Left ventricle myocardium inferior (tissue), 1 donor: ENCODE measurements around the gene UBE2Q1. TPM values are rescaled to one million over a fixed set of nuclear protein-coding genes. Genes with fewer than 3 reads are reported as not detected.
"Not testable (repeated sequence)": the region's sequence is repeated elsewhere in the genome, so short reads cannot be mapped to it uniquely, and the experiment has no call there.

Experiments used
- DNase-seq: peaks from one replicate; pipeline ENCODE4 v3.0.0-alpha.2; 2020
- H3K27ac ChIP-seq: fragments of 200-600 bp; replicated peaks from 2 replicates; pipeline ENCODE4 v1.8.0; 2021
- H3K27me3 ChIP-seq: fragments of 200-600 bp; 2 replicates; pipeline ENCODE4 v1.8.0; 2021; ENCODE audit warnings: low read depth
- H3K36me3 ChIP-seq: fragments of 200-600 bp; 2 replicates; pipeline ENCODE4 v1.8.0; 2021
- H3K4me1 ChIP-seq: fragments of 200-600 bp; 2 replicates; pipeline ENCODE4 v1.8.0; 2021
- H3K4me3 ChIP-seq: fragments of 200-600 bp; 2 replicates; pipeline ENCODE4 v1.8.0; 2021; ENCODE audit warnings: mild to moderate bottlenecking, moderate library complexity
- H3K9me3 ChIP-seq: fragments of 200-600 bp; replicated peaks from 2 replicates; pipeline ENCODE4 v1.8.0; 2021
- intact Hi-C: fragments of 100-400 bp; cut with micrococcal nuclease; formaldehyde crosslinking; loops from one replicate; pipeline ENCODE4 v1.11.0; 2022
- total RNA-seq: library from RNA; stranded (reverse); fragmentation: NEBNext Ultra II Directional; extraction: Animal tissue kit (Norgen Biotek cat#: 25700); gene quantifications from one replicate; pipeline ENCODE4 v1.2.1, GENCODE V29; 2021
- TF ChIP-seq, protein P1 (sequence below): fragments of 200-600 bp; IDR thresholded peaks from 2 replicates; pipeline ENCODE4 v1.8.0; 2021; ENCODE audit warnings: antibody characterized with exemption, mild to moderate bottlenecking, borderline replicate concordance
- donor health status: DM: no; HTN: yes; CAD: no; lungs with severe emphysema.

Gene UBE2Q1
- total RNA-seq, 1 donor from 2014 or later: 57.0 TPM

GRCh38 chr1:154541231-154541630, 17.2 kb downstream of the UBE2Q1 start:
- Histone ChIP-seq H3K4me3 (no peak overlapping the region), H3K9me3 (no peaks in the 10 kb centered on the region), H3K27ac (no peak overlapping the region), H3K27me3 (peaks cover 4% of the 10 kb centered on the region), H3K36me3 (no peaks in the 10 kb centered on the region), H3K4me1 (no peaks in the 10 kb centered on the region)
- intact Hi-C loops: no loop called here
- DNase-seq: no peak
- TF ChIP-seq, protein P1, sequence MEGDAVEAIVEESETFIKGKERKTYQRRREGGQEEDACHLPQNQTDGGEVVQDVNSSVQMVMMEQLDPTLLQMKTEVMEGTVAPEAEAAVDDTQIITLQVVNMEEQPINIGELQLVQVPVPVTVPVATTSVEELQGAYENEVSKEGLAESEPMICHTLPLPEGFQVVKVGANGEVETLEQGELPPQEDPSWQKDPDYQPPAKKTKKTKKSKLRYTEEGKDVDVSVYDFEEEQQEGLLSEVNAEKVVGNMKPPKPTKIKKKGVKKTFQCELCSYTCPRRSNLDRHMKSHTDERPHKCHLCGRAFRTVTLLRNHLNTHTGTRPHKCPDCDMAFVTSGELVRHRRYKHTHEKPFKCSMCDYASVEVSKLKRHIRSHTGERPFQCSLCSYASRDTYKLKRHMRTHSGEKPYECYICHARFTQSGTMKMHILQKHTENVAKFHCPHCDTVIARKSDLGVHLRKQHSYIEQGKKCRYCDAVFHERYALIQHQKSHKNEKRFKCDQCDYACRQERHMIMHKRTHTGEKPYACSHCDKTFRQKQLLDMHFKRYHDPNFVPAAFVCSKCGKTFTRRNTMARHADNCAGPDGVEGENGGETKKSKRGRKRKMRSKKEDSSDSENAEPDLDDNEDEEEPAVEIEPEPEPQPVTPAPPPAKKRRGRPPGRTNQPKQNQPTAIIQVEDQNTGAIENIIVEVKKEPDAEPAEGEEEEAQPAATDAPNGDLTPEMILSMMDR: no peak

GRCh38 chr1:154539486-154540483, 18.7 kb downstream of the UBE2Q1 start:
- no peak overlapping the region for H3K4me3 ChIP-seq
- no peak for DNase-seq
- no peaks in the 10 kb centered on the region for H3K4me1 ChIP-seq
- H3K27ac ChIP-seq: no peak overlapping the region
- H3K27me3 ChIP-seq: peaks cover 4% of the 10 kb centered on the region
- intact Hi-C loops: no loop called here
- H3K9me3 ChIP-seq: no peaks in the 10 kb centered on the region
- TF ChIP-seq, protein P1: no peak
- no peaks in the 10 kb centered on the region for H3K36me3 ChIP-seq

DNA sequence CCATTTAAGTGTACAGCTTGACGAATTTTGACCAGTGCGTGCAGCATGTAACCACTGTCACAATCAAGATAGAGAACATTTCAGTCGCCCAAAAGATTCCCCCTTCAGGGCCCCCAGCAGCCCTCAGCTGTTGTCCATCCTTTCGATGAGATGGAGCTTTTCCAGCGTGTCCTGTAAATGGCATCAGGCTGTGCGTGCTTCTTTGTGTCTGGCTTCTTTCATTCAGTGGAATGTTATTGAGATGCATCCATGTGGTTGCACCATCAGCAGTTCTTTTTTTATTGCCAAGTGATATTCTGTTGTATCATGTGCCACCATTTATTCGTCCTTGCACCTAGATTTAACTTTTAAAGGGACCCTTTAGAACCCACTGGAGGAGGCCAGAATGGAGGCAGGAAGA, 21.9 kb downstream of the UBE2Q1 start:
- no peak for DNase-seq
- Histone ChIP-seq H3K36me3 (no peaks in the 10 kb centered on the region), H3K27ac (no peak overlapping the region), H3K27me3 (no peaks in the 10 kb centered on the region), H3K4me3 (no peak overlapping the region), H3K4me1 (no peaks in the 10 kb centered on the region), H3K9me3 (no peaks in the 10 kb centered on the region)
- TF ChIP-seq, protein P1: no peak
- intact Hi-C loops: no loop called here

GRCh38 chr1:154533952-154534844, 24.3 kb downstream of the UBE2Q1 start:
- Histone ChIP-seq H3K4me3 (no peak overlapping the region), H3K27me3 (no peaks in the 10 kb centered on the region), H3K4me1 (no peaks in the 10 kb centered on the region), H3K9me3 (no peaks in the 10 kb centered on the region), H3K27ac (no peak overlapping the region), H3K36me3 (no peaks in the 10 kb centered on the region)
- intact Hi-C loops: no loop called here
- TF ChIP-seq, protein P1: peak; percentile 57
- DNase-seq: no peak

DNA sequence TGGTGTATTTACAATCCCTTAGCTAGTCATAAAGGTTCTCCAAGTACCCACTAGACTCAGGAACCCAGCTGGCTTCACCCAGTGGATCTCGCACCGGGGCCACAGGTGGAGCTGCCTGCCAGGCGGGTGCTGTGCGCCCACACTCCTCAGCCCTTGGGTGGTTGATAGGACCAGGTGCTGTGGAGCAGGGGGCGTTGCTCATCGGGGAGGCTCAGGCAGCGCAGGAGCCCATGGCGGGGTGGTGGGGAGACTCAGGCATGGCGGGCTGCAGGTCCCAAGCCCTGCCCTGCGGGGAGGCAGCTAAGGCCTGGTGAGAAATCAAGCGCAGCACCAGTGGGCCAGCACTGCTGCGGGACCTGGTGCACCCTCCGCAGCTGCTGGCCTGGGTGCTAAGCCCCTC, 26.5 kb downstream of the UBE2Q1 start:
- H3K27ac ChIP-seq, H3K27me3 ChIP-seq, H3K9me3 ChIP-seq, H3K4me3 ChIP-seq, H3K36me3 ChIP-seq, intact Hi-C loops, H3K4me1 ChIP-seq, DNase-seq: not testable (repeated sequence)
